Epithelial cell of proximal tubule (primary cell): Measurements from ENCODE around the gene NFE2L2. TPM values are rescaled to one million over a fixed set of nuclear protein-coding genes. Genes with fewer than 3 reads are reported as not detected.
"Not testable (repeated sequence)": the region's sequence is repeated elsewhere in the genome, so short reads cannot be mapped to it uniquely, and the experiment has no call there.

ENCODE experiments used
- DNase-seq: peaks from one replicate; pipeline ENCODE4 v3.0.0-alpha.2; 2011; ENCODE audit warnings: low read depth
- H3K4me3 ChIP-seq: 2 replicates; pipeline ENCODE4 v1.5.1; 2011; ENCODE audit warnings: low read depth, mild to moderate bottlenecking, low read length
- total RNA-seq: library from RNA; depleted of rRNA; stranded (reverse); fragments of >200 nt; gene quantifications from 2 replicates; pipeline ENCODE4 v1.2.3, GENCODE V29; 2015
- TF ChIP-seq, protein P1 (sequence below): conservative IDR thresholded peaks from 2 replicates; pipeline ENCODE4 v1.5.1; 2012; ENCODE audit warnings: low read depth, mild to moderate bottlenecking, low read length

NFE2L2 gene
- total RNA-seq, 1 donor from 2014 or later, result 53.0 TPM

DNA sequence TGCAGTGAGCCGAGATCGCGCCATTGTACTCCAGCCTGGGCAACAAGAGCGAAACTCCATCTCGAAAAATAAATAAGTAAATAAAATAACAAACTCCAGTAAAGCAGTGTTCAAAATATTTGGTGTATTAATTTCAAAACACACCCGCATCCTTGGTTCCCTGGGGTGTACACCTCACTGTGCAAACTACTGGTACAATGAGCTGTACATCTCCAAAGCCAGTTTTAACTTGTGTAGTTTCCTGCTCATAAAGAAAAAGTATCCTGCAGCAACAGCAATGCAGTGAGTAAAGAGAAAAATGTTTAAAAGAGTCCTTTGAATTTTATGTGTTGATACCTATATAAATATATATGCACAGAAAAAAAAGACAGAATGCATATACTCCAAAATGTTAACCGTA is 4.4 kb upstream of the NFE2L2 start:
- DNase-seq, result no peak
- TF ChIP-seq, protein P1, sequence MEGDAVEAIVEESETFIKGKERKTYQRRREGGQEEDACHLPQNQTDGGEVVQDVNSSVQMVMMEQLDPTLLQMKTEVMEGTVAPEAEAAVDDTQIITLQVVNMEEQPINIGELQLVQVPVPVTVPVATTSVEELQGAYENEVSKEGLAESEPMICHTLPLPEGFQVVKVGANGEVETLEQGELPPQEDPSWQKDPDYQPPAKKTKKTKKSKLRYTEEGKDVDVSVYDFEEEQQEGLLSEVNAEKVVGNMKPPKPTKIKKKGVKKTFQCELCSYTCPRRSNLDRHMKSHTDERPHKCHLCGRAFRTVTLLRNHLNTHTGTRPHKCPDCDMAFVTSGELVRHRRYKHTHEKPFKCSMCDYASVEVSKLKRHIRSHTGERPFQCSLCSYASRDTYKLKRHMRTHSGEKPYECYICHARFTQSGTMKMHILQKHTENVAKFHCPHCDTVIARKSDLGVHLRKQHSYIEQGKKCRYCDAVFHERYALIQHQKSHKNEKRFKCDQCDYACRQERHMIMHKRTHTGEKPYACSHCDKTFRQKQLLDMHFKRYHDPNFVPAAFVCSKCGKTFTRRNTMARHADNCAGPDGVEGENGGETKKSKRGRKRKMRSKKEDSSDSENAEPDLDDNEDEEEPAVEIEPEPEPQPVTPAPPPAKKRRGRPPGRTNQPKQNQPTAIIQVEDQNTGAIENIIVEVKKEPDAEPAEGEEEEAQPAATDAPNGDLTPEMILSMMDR, result no peak
- no peak overlapping the region for H3K4me3 ChIP-seq

DNA sequence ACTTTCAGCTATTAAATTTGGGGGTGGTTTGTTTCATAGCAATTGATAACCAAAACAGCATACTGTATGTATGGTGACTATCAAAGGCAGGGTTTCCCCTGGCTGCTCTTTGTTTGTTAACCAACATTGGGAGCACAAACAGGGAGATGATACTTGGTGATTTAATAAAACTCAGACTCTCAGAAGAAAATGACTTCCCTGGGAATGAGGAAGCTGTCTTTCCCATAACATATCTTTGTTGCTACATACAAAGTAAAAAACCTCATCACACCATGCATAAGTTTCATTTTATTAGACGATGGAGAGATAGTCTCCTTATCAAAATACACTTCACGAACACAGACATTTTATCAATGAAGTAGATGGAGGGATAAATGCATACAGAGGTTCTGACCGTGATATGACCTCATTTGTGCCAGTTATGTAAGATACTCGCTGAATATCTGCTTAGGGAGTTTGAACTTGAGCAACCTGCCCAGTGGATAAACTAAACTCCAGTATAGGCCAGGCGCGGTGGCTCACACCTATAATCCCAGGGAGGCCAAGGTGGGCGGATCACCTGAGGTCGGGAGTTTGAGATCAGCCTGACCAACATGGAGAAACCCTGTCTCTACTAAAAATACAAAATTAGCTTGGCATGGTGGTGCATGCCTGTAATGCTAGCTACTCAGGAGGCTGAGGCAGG is 3.8 kb upstream of the NFE2L2 start:
- H3K4me3 ChIP-seq, result no peak overlapping the region
- no peak for DNase-seq
- TF ChIP-seq, protein P1, result no peak

DNA sequence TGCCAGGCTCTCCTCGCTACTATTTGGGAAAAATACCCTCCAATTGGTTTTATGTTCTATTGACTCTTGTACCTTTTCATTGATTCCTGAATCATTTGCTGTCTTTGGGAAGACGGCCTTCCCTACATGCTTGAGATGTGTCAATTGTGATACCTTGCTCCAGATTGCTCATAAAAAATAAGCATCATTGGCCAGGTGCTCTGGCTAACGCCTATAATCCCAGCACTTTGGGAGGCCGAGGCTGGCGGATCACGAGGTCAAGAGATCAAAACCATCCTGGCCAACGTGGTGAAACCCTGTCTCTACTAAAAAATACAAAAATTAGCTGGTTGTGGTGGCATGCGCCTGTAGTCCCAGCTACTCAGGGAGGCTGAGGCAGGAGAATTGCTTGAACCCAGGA is 2.4 kb upstream of the NFE2L2 start:
- not testable (repeated sequence) for DNase-seq, H3K4me3 ChIP-seq

DNA sequence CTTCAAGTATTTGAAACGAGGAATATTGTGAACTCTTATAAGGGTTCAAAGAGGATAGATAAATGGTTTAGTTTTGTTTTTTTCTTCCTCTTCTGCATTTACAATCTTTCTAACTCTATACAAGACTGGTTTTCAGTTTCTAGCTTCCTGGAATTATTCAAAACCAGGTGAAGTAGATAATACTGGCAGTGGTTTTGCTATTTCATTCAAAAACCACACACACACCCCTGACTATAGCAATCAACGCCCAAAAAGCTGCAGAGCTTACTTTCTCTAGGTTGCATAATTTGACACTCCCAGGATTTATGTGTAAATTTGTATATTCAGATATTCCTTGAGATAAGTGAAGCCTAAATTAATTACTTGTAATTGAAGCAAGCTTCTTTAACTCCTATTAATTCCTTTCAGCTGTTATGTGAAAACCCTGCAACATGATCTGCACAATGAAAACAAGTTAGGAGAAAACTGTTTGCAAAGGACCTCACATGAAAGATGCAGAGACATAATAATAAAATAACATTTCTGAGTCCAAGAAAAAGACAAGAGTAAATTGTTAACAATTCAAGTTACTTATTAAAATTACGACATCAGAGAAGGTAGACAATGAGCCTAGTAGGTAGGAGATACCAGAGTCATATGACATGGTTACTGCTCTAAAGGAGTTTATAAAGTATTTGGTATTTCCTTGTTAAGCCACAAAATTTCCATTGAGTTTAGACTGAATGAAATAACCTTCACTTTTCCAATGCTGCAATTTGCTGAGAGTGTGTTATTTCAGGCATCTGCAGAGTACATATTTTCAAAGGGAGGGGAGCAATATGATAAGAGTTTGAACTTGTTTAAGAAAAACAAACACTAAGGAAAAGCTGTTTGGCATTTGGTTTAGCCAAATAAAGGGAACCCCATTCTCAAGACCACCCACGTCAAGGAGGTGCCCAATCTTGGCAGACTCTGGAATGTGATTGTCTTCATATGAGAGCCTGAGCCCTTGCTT is 1.6 kb upstream of the NFE2L2 start:
- DNase-seq, result peak; percentile 90
- H3K4me3 ChIP-seq, result peak overlapping the region; percentile 93
- TF ChIP-seq, protein P1, result no peak

DNA sequence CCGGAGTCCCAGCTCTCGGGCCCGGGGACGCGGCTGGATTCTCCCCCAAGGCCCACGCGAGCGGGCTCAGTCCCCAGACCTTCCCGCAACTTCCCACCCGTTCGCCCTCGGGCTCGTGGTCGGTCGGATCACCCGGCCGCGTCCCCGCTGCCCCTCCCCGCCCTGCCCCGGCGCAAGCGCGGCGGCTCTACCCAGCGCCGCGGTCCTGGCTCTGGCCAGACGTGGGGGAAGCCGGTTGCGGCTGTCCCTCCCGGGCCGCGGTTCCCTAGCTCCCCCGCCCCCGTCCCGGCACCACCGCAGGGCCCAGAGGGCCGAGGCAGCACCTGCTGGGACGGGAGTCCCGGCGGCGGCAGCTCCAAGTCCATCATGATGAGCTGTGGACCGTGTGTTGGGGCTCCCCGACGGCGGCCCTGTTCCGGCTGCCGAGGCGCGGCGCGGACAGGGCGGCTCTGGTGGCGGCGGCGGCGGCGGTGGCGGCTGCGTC is 276 bp downstream of the NFE2L2 start:
- TF ChIP-seq, protein P1, result no peak
- DNase-seq, result no peak
- H3K4me3 ChIP-seq, result peak overlapping the region; percentile 93

- peak overlapping the region; percentile 93 for H3K4me3 ChIP-seq
- DNase-seq, result no peak
- TF ChIP-seq, protein P1, result peak; percentile 86
Observed at GRCh38 chr2:177263451-177264208, 897 bp downstream of the NFE2L2 start.
